GM12892 (cell line): ENCODE results near the gene CLCN4.

Experiments
- DNase-seq: peaks from one replicate; pipeline ENCODE4 v3.0.0; 2011; ENCODE audit not compliant: insufficient read length
- FAIRE-seq: peaks from 2 replicates; lab custom pipeline; 2011; peaks lifted over from hg19 to GRCh38; lab: Jason Lieb, UNC
- POLR2A ChIP-seq: IDR thresholded peaks from 2 replicates; pipeline ENCODE4 v1.6.1; 2011; ENCODE audit warnings: low read depth, low read length, control low read depth
- POLR2AphosphoS5 ChIP-seq: IDR thresholded peaks from 2 replicates; pipeline ENCODE4 v1.6.1; 2011; ENCODE audit warnings: low read depth, low read length, control low read depth
- TAF1 ChIP-seq: IDR thresholded peaks from 2 replicates; pipeline ENCODE4 v1.6.1; 2011; ENCODE audit warnings: low read depth, mild to moderate bottlenecking, control low read depth, low read length, borderline replicate concordance

Gene CLCN4

DNA sequence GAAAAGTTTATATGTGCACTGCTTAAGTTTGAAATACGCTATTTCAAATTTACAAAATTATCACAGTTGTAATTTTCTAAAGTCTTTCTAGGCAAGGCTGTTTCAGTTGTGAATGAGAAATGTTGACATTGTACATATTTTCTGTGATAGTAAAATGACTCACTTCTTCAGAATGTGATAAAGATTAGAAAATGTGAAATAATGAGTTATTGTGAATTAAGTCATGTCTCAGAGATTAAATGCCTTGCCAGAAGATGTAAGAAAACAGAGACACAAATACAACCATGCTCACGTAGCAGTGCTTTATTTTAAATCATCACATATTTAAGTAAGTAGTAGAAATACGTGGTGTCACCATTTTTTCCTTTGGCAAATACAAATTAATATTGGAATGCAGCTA is 768 bp downstream of the CLCN4 start:
- FAIRE-seq (peak; percentile 40), DNase-seq (no peak)

DNA sequence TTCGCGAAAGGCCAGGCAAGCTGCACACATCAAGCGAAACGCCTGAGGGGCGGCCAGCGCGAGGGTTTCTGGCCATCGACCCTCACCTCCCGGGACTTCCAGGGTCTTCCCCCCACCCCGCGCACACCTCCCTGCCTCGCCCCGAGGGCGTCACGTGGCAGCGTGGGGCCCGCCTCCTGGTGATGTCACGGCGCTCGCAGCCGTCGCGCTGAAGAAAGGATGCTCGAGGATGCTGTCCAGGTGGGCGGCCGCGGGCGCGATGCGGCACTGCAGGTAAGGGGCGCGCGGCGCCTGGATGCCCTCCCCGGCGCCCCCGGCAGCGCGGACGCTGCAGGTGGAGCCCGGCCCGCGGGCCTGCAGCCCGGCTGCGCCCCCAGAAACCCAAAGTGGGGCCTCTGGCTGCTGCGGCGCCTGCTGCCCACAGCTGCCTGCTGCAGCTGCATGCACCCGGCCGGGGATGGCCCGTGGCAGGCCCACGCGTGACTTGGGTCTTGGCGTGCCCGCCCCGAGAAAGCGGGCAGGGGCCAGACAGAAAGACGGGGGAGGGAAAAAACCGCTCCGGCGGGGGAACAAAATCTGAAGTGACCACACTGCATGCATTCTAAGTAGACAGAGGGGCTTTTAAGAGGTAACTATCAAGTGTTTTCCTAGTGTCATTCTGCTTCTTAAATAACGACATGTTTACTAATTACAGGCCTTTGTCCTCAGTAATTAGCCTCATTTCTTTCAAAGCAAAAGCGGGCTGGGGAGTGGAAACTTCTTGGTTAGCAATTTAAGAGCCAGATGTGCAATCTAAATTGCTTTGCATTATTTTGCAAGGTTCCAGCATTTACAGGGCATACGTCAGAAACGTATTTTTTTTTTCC is 1.7 kb downstream of the CLCN4 start:
- FAIRE-seq: no peak
- TF ChIP-seq POLR2AphosphoS5: no peak
- no peak for TF ChIP-seq POLR2A
- no peak for TF ChIP-seq TAF1
- no peak for DNase-seq

More for the DNA sequence above, 768 bp downstream of the CLCN4 start:
- TF ChIP-seq POLR2AphosphoS5 (no peak), POLR2A (no peak)

DNA sequence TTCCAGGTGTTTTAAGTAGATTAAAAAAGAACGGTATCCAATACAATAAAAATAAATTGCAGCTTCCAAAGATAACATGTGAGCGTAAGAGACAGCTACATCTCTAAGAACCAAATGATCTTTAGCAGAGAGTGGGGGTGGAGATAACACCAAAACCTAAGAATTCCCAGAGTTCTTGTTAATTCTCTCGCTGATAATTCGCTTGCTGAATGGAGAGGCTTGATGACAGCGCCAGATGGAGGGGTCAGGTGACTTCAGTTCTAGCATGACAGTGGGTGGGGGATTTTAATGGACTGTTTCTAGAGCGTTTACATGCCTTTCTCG is 2.3 kb downstream of the CLCN4 start:
- no peak for FAIRE-seq
- TF ChIP-seq POLR2A (no peak), POLR2AphosphoS5 (no peak), TAF1 (no peak)
- DNase-seq: no peak

DNA sequence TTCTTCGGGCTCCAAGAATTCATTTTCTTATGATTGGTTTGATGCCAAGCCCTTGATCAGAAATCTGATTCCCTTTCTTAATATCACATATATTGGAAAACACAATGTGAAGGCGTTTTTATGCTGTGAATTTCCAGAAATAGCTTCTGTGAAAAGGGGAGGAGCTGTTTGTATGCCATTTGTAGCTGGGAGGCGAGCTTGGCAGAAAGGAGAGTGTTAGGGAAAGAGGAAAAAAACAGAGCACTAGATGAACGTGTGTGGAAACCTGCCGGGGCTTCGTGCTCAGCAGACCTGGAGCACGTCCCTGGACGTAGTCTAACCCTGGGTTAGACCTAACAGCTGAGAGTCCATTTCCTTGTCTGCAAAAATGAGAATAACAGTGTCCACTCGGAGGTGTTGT is 3.4 kb downstream of the CLCN4 start:
- TF ChIP-seq POLR2AphosphoS5: no peak
- no peak for TF ChIP-seq TAF1
- TF ChIP-seq POLR2A: no peak
- no peak for FAIRE-seq
- DNase-seq: no peak

DNA sequence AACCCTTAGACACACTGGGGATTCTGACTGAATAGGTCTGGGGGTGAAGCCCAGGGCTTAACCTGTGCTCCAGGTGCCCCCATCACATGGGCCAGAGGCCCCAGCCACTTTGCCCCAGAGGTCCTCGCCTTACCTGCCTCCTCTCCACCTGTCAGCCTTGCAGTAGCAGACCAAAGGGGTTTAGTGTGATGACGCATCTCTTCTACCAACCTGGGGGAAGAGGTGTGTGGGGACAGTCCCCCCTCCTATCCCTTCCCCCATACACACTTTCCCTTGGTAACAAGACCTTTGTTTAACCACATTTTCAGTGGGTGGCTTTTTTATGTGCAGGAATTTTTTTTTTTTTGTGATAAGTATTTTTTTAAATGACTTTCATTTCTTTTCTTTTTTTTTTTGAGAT is 6.3 kb downstream of the CLCN4 start:
- no peak for FAIRE-seq
- TF ChIP-seq POLR2AphosphoS5 (no peak), TAF1 (no peak), POLR2A (no peak)
- DNase-seq: no peak

DNA sequence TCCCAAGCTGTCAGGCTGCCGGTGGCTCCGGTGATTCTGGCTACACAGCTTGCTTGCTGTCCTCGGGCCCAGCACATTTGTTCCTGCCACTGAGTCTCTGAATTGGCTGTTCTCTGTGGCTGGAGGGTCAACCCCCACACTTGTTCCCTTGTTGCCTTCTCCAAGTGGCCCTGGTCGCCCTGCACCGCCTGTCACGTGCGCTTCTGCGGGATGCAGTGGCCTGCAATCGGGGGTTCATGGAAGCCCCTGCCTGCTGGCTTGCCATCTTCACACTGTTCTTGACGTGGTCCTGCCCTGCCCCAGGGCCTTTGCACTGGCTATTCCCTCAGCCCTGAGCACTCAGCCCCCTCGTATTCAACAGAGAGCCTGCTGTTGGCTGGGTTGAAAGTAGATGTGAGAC is 8.1 kb downstream of the CLCN4 start:
- no peak for FAIRE-seq
- TF ChIP-seq TAF1: no peak
- TF ChIP-seq POLR2AphosphoS5: no peak
- TF ChIP-seq POLR2A: no peak
- DNase-seq: no peak

DNA sequence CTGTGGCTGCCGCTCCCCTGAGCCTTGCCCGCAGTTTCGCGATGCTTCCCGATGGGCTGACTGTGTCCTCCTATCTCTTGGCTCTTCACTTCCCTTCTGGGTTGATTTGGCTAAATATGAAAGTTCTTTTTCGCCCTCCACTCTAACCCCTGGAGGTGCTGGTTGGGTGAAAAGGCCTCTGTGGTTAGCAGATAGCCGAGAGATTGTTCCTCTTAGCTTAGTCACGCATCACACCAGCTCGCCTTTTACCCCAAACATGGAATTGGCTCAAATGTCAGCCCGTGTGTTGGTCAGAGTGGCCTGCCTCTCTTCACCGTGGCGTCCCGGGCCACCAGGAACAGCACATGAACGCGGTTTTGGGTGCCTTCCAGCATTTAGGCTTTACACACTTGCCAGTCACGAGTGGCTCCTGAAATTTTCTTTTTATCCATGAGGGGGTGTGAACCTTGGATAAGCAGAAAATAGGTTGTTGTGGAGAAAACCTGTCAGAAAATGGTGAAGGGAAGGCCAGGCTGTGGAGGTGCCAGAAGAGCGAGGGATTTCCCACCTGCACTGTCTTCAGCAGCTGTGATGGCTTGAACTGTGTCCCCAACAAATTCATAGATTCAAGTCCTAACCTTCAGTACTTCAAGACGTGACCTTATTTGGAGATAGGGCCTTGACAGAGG is 8.9 kb downstream of the CLCN4 start:
- TF ChIP-seq POLR2AphosphoS5 (no peak), POLR2A (no peak), TAF1 (no peak)
- DNase-seq (no peak), FAIRE-seq (no peak)

DNA sequence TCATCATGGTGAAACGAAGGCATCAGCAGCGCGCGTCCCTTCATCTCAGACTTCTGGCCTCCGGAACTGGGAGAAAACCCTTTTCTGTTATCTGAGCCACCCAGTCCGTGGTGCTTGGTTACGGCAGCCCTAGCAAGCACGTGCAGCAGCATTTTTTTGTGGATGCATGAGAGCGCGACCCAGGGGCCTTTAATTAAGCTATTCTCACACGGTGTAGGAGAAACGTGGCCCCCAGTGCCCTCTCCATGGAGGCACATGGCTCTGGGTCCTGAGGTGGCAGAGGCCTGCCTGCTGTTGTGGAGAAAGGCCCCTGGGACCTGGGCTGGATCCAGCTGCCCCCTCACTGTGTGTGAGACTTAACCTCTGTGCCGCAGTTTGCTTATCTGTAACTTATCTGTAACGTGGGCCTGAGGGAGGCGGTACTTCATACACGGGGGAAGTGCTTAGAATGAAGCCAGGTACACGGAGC is 9.5 kb downstream of the CLCN4 start:
- FAIRE-seq: no peak
- TF ChIP-seq POLR2AphosphoS5 (no peak), TAF1 (no peak), POLR2A (no peak)
- DNase-seq: no peak

DNA sequence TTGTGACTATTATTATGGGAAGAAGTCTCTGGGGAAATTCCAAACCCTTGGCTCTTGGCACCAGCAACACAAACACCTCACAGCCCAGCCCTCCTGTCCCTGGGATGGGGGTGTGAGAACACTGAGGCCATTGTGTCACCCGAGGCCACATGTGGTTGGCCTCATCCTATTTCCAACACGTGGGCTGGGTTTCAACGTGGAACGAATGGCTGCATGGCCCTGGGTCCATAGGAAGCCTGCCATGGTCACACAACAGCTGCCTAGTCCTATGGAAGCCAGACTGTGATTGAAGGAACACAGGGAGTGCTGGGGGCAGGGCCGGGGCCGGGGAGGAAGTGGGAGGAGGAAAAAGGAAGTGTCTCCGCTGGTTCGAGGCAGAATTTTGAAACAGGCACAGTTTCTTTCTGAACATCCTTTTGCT is 10.0 kb downstream of the CLCN4 start:
- TF ChIP-seq POLR2A (no peak), POLR2AphosphoS5 (no peak), TAF1 (no peak)
- DNase-seq (no peak), FAIRE-seq (no peak)

DNA sequence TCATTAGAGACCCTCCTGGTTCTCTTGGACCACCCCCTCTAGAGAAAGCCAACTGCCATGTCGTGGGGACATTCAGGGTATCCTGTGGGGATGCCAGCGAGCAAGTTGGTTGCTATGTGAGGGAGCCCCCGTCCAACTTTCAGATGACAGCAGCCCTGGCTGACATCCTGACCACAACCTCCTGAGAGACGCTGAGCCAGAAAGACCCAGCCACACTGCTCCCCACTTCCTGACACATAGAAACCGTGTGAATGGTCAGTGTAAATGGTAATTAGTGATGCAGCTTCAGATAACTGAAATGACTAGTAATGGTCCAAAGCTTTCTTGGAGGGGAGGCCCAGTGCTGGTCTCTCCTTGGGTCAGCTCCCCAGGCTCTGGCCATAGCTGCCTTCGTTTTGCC is 10.8 kb downstream of the CLCN4 start:
- peak; percentile 9 for FAIRE-seq
- no peak for TF ChIP-seq POLR2A
- no peak for TF ChIP-seq POLR2AphosphoS5
- TF ChIP-seq TAF1: no peak
- no peak for DNase-seq

DNA sequence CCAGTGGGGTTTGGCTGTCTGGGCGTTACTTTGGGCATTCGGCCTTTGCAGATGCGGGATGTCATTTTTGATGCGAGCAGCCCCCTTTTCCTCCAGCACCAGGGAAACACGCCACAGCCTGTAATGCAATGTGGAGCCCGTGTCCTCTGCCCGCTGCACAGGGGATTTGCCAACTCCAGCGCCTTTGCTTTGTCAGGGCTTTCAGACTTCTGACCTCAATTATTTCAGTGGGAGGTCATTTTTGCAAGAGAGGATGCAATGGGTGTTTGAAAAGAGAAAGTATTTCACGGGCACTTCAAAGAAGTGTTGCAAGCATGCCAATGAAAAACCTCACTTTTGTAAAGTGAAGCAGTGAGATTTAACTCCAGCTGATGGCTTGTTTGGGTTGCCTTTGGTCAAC is 11.5 kb downstream of the CLCN4 start:
- no peak for FAIRE-seq
- no peak for DNase-seq
- no peak for TF ChIP-seq POLR2A

DNA sequence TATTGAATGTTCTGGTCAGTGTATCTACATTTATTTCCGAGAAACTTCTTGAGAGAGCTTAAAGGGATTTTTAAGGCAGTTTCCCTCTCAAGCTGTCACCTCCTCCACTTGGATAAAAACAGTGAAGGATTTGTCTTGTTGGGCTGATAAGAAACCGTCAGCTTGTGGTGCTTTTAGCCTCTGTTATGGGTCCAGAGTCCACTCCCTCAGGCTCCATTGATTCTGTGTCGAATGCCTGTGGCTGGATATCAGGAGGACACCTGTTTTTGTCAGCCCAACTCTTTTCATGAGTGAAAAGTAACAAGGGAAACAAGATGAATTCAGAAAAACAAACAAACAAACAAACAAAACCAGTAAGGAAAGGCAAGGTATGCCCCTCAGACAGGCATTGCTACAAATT is 12.4 kb downstream of the CLCN4 start:
- no peak for TF ChIP-seq TAF1
- TF ChIP-seq POLR2A: no peak
- TF ChIP-seq POLR2AphosphoS5: no peak
- DNase-seq (no peak), FAIRE-seq (no peak)
